PC-9 (cell line): ENCODE measurements around the gene DUS1L. TPM values are rescaled to one million over a fixed set of nuclear protein-coding genes. Genes with fewer than 3 reads are reported as not detected.

Experiments used
- BruUV-seq: library from RNA; stranded (reverse); fragments of 400-500 nt; replicated peaks from 2 replicates; lab custom pipeline; 2021; lab: Mats Ljungman, UMichigan
- CTCF ChIA-PET: fragments of 300-600 bp; sonication (Branson Sonifier 250); formaldehyde crosslinking; loops from one replicate; lab custom pipeline; 2022; ENCODE audit warnings: antibody characterized with exemption; lab: Charles Lee
- POLR2A ChIA-PET: fragments of 300-600 bp; sonication (Branson Sonifier 250); formaldehyde crosslinking; loops from one replicate; lab custom pipeline; 2022; ENCODE audit warnings: antibody characterized with exemption; ENCODE audit not compliant: unreplicated experiment; lab: Charles Lee
- DNase-seq, 2 experiments: peaks; one replicate each; pipeline versions ENCODE4 v3.0.0 to v3.0.0-alpha.2; 2015 to 2022; ENCODE audit warnings: mixed read lengths in 1 of 2
- H2AFZ ChIP-seq: fragments of 200-600 bp; sonication (generic); 2 replicates; pipeline ENCODE4 v1.8.1; 2017; ENCODE audit warnings: antibody characterized with exemption
- H3F3A ChIP-seq: fragments of 200-600 bp; sonication (generic); 2 replicates; pipeline ENCODE4 v1.8.1; 2017; ENCODE audit warnings: antibody characterized with exemption, mild to moderate bottlenecking, low read depth; ENCODE audit not compliant: insufficient read depth
- H3K27ac ChIP-seq: fragments of 200-600 bp; sonication (generic); 2 replicates; pipeline ENCODE4 v1.6.1; 2016; ENCODE audit warnings: mixed run types
- H3K27me3 ChIP-seq: fragments of 200-600 bp; sonication (generic); 2 replicates; pipeline ENCODE4 v1.6.1; 2016; ENCODE audit warnings: low read depth, mixed run types; ENCODE audit not compliant: insufficient read depth
- H3K36me3 ChIP-seq: fragments of 200-600 bp; sonication (generic); 2 replicates; pipeline ENCODE4 v1.6.1; 2016; ENCODE audit warnings: low read depth, mixed run types
- H3K4me1 ChIP-seq: fragments of 200-600 bp; sonication (generic); replicated peaks from 2 replicates; pipeline ENCODE4 v1.6.1; 2016; ENCODE audit warnings: mixed run types; ENCODE audit not compliant: insufficient read depth
- H3K4me2 ChIP-seq: fragments of 200-600 bp; sonication (generic); 2 replicates; pipeline ENCODE4 v1.6.1; 2017; ENCODE audit warnings: mixed run types
- H3K4me3 ChIP-seq: fragments of 200-600 bp; sonication (generic); 2 replicates; pipeline ENCODE4 v1.6.1; 2016; ENCODE audit warnings: mixed run types
- H3K79me2 ChIP-seq: fragments of 200-600 bp; sonication (generic); 2 replicates; pipeline ENCODE4 v1.6.1; 2017; ENCODE audit warnings: low read depth, mixed run types
- H3K9me2 ChIP-seq: fragments of 200-600 bp; sonication (generic); 2 replicates; pipeline ENCODE4 v1.8.1; 2017; ENCODE audit warnings: mild to moderate bottlenecking; ENCODE audit not compliant: insufficient read depth
- H3K9me3 ChIP-seq: fragments of 200-600 bp; sonication (generic); 2 replicates; pipeline ENCODE4 v1.8.1; 2016; ENCODE audit warnings: low read depth; ENCODE audit not compliant: insufficient read depth
- H4K20me1 ChIP-seq: fragments of 200-600 bp; sonication (generic); 2 replicates; pipeline ENCODE4 v1.8.1; 2017; ENCODE audit not compliant: insufficient read depth
- EZH2 ChIP-seq: fragments of 200-600 bp; sonication (generic); IDR thresholded peaks from 2 replicates; pipeline ENCODE4 v1.8.0; 2017; ENCODE audit warnings: antibody characterized with exemption, low read depth
- intact Hi-C: fragments of 100-400 bp; cut with micrococcal nuclease; formaldehyde crosslinking; loops from one replicate; pipeline ENCODE4 v1.10.0; 2022; ENCODE audit not compliant: unreplicated experiment
- total RNA-seq: library from RNA; stranded (reverse); gene quantifications from 2 replicates; pipeline ENCODE4 v1.2.3, GENCODE V29; 2021
- TF ChIP-seq, protein P1 (sequence below): fragments of 200-600 bp; sonication (generic); conservative IDR thresholded peaks from 2 replicates; pipeline ENCODE4 v1.6.1; 2017; ENCODE audit warnings: mixed run types, antibody characterized with exemption, mild to moderate bottlenecking, moderate library complexity

The DUS1L gene
- total RNA-seq, 1 experiment from 2014 or later: 138 TPM

DNA sequence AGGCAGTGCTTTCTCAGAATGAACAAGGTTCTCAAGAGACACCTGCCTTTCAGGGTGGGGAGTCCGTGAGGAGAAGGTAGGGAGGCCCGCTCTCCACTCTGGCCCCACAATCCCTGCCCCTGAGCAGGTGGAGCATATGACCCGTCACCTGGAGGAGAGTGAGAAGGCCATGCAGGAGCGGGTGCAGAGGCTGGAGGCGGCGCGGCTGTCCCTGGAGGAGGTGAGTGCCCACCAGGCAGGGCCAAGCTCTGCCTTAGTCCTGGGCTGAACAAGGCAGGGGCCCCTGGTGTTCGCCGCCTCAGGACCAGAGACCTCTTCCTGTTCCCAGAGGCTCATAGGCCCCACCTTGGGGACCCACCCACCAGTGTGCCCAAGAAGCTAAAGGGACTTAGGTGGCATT lies 36.6 kb downstream of the DUS1L start:
- peaks cover 3% of the 10 kb centered on the region; the same call in 1 of the 2 replicates for H3K4me1 ChIP-seq
- TF ChIP-seq EZH2: no peak
- TF ChIP-seq, protein P1, sequence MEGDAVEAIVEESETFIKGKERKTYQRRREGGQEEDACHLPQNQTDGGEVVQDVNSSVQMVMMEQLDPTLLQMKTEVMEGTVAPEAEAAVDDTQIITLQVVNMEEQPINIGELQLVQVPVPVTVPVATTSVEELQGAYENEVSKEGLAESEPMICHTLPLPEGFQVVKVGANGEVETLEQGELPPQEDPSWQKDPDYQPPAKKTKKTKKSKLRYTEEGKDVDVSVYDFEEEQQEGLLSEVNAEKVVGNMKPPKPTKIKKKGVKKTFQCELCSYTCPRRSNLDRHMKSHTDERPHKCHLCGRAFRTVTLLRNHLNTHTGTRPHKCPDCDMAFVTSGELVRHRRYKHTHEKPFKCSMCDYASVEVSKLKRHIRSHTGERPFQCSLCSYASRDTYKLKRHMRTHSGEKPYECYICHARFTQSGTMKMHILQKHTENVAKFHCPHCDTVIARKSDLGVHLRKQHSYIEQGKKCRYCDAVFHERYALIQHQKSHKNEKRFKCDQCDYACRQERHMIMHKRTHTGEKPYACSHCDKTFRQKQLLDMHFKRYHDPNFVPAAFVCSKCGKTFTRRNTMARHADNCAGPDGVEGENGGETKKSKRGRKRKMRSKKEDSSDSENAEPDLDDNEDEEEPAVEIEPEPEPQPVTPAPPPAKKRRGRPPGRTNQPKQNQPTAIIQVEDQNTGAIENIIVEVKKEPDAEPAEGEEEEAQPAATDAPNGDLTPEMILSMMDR: no peak
- H3K79me2 ChIP-seq: no peaks in the 10 kb centered on the region
- H3K4me3 ChIP-seq: no peak overlapping the region
- no peak overlapping the region for H2AFZ ChIP-seq
- no peaks in the 10 kb centered on the region for H3K9me2 ChIP-seq
- ChIA-PET POLR2A (no interaction called here), CTCF (no interaction called here)
- H3F3A ChIP-seq: no peaks in the 10 kb centered on the region
- H3K9me3 ChIP-seq: no peaks in the 10 kb centered on the region
- no peaks in the 10 kb centered on the region for H4K20me1 ChIP-seq
- H3K27me3 ChIP-seq: no peaks in the 10 kb centered on the region
- no TSS peak for BruUV-seq
- no peak overlapping the region for H3K27ac ChIP-seq
- intact Hi-C loops: no loop called here
- no peak overlapping the region for H3K4me2 ChIP-seq
- no peak for DNase-seq
- no peaks in the 10 kb centered on the region for H3K36me3 ChIP-seq

DNA sequence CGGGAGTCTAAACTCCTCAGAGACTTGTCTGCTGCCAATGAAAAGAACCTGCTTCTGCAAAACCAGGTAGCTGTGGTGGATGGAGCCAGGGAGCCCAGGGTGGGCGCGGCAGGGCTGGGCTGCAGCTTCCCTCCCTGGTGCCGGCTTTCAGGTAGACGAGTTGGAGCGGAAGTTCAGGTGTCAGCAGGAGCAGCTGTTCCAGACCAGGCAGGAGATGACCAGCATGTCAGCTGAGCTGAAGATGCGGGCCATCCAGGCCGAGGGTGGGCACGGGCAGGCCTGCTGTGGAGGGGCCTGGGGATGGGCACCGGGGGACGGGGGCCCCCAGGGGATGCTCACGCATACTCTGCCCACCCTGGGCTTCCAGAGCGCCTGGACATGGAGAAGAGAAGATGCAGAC lies 37.4 kb downstream of the DUS1L start:
- H2AFZ ChIP-seq: no peak overlapping the region
- no peak overlapping the region for H3K4me2 ChIP-seq
- H3K27me3 ChIP-seq: no peaks in the 10 kb centered on the region
- ChIA-PET CTCF (no interaction called here), POLR2A (interaction anchor here (0.7 kb wide), 1 partner anchor 115 kb away, joined by 3 read pairs; no protein-coding TSS in a partner anchor)
- no peak overlapping the region for H3K27ac ChIP-seq
- H3K79me2 ChIP-seq: no peaks in the 10 kb centered on the region
- intact Hi-C loops: no loop called here
- H3K4me1 ChIP-seq: peaks cover 6% of the 10 kb centered on the region; the same call in 1 of the 2 replicates
- BruUV-seq: no TSS peak
- H3F3A ChIP-seq: no peaks in the 10 kb centered on the region
- H4K20me1 ChIP-seq: no peaks in the 10 kb centered on the region
- no peaks in the 10 kb centered on the region for H3K9me2 ChIP-seq
- no peak for DNase-seq
- TF ChIP-seq EZH2: no peak
- TF ChIP-seq, protein P1: no peak
- H3K4me3 ChIP-seq: no peak overlapping the region
- no peaks in the 10 kb centered on the region for H3K36me3 ChIP-seq
- H3K9me3 ChIP-seq: no peaks in the 10 kb centered on the region

DNA sequence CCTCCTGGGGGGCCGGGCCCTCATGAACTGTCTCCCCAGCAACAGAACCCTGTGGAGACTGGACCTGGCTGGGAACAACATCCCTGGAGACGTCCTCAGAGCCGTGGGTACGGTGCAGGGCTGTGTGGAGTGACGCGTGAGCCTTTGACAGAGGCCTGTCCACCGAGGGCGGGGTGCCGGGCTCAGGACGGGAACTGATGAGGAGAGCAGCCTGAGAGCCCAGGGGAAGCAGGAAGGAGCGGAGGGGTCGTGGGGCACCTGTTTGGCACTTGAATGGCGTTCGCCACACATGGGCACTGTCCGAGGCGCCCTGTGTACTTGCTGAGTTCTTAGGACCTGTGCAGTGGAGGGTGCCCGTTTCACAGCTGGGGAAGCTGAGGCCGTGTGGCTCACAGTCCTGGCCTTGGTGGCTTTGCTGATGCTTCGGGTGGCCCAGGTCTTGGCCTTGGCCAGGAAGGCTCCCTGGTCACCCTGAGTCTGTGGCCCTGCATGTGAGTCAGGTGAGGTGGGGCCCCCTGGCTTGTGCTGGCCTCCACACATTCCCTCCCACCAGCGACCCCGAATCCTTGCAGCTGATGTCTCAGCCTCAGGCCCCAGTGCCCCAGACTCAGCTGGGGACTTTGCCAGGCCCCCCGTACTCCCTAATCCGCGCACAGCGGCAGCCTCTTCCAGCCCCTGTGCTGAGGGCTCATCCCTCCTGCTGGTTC lies 40.0 kb downstream of the DUS1L start:
- H3K4me1 ChIP-seq: peaks cover 6% of the 10 kb centered on the region; the same call in 1 of the 2 replicates
- TF ChIP-seq EZH2: no peak
- TF ChIP-seq, protein P1: no peak
- H3K9me2 ChIP-seq: no peaks in the 10 kb centered on the region
- no peaks in the 10 kb centered on the region for H3K27me3 ChIP-seq
- no peaks in the 10 kb centered on the region for H3K36me3 ChIP-seq
- no peak overlapping the region for H3K4me3 ChIP-seq
- H3K79me2 ChIP-seq: peaks cover 11% of the 10 kb centered on the region; the same call in 1 of the 2 replicates
- H3K9me3 ChIP-seq: no peaks in the 10 kb centered on the region
- H3F3A ChIP-seq: peaks cover 6% of the 10 kb centered on the region; the same call in 1 of the 2 replicates
- no peak overlapping the region for H3K27ac ChIP-seq
- BruUV-seq: no TSS peak
- no peak for DNase-seq
- CTCF ChIA-PET: no interaction called here
- POLR2A ChIA-PET: no interaction called here
- H3K4me2 ChIP-seq: no peak overlapping the region
- no peak overlapping the region for H2AFZ ChIP-seq
- intact Hi-C loops: no loop called here
- H4K20me1 ChIP-seq: peaks cover 5% of the 10 kb centered on the region; the same call in 1 of the 2 replicates
